GM18858 (cell line): Measurements from ENCODE around the gene ERC2.
A peak's percentile ranks its signal among the peaks of the same experiment; 100 is the strongest.

Source experiments
- ATAC-seq: cut with Tn5 transposase; IDR thresholded peaks from one replicate; pipeline ENCODE4 v1.9.1; 2021; ENCODE audit not compliant: unreplicated experiment

ERC2 gene

DNA sequence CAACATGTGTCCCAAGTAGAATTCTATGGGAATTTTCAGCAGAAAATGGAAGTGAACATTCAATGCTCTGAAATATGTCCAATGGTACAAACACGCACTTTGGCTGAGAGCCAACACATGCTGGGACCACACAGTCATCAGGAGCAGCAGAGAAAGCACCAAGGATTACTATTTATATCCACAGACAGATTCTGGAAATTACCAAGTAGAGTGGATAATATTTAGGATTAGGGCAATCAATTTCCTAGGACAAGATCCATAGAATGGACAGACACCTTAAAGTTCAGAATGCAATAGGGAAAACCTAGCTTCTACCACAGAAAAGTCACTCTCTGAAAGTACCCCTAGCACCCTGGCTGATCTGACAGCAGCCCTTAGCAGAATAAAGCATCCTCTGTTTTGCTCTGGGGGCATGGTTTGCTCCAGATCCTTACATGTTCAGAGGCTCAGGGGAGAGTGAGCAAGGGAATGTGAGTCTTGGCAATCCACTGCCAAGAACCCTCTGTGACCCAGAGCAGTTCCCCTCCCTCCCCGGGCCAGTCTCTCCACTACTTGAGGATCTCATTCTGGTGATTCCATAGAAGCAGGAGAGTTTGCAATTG, 775.2 kb downstream of the ERC2 start:
- ATAC-seq, result no peak

DNA sequence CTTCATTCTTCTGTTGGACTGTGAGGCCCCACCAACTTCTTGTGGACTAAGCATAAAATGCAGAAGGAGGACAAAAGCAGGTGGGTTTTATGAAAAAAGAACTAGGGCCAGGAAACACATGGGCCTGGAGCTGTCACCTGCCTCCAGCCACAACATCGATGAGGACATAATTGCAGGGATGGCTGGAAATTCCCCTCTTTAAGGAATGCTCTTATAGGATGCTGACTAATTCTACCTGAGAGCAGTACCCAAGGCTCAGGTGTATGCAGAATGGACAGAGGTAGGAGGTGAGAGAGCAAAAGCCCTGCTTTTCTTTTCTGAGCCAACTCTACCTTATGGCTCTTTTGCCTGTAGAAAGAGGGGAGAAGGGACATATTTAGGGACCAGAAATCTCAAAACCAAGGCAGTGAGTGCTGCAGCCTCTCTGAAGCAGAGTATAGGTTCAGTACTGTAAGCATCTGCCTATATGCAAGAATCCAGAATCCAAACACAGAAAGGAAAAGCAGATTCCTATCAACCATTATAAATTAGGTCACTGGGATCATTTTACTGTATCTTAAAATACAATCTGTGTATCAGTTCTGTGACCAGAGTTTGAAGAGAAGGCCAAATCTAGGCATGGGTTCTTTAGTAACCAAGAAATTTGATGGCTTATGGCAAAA, 775.8 kb downstream of the ERC2 start:
- no peak for ATAC-seq

GRCh38 chr3:55691141-55691540, 777.1 kb downstream of the ERC2 start:
- no peak for ATAC-seq

DNA sequence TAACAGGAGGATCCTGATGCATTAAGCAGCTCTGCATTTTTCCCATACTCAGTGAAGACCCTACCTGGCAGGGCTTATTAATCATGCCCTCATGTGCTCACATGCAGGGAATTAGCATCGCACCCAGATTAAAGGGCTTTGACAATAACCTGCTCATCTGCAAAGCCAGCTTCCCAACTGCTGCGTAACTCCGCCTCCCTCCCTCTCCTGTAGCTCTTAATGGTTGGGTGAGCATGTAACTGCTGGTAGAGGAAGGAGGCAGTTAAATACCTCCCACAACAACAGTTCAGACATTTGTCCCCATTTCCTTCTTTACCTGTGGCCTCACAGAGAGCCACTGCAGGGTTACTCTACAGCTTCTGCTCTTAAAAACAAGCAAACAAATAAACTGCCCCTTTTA, 777.5 kb downstream of the ERC2 start:
- ATAC-seq, result peak; percentile 40

DNA sequence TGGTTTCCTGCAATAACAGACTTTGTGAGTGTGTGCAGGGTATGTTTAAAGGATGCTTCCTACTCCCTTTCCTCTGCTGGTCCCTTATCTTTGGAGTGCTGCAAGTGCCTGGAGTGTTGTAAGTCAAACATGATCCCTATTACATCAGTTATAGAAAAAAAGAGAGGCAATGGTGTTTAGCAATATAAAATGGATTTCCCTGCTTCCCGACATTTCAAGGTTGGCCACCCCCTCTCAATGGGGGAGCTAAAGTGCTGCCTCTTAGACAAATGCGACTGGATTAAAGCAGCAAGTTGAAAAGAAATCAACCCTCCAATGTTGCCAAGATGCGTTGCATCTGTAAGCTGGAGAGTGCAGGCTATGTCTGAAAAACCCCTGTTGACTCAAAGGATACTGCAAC, 778.1 kb downstream of the ERC2 start:
- no peak for ATAC-seq

- ATAC-seq, result no peak
Measured at GRCh38 chr3:55688154-55688553, 780.1 kb downstream of the ERC2 start.

- no peak for ATAC-seq
Measured at GRCh38 chr3:55687526-55687925, 780.7 kb downstream of the ERC2 start.

- ATAC-seq, result no peak
Measured at GRCh38 chr3:55686426-55687254, 781.6 kb downstream of the ERC2 start.

GRCh38 chr3:55683666-55684270, 784.5 kb downstream of the ERC2 start:
- ATAC-seq, result no peak

DNA sequence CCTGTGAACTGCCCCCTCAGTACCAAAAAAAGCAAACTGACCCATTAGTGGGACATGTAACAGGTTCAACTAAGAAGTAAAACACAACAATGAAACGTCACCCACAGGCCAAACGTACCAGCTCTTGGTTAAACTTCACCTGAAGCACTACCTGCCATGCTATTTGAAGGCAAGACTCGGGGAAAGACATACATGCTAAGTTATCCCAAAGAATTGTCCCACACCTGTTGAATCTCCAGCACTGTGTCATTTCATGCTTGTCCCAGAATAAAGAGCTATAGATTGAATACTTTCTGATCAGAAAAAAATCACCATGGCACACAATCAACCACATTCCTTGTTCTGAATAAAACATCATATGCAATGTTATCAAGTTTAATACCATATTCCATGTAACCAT, 785.8 kb downstream of the ERC2 start:
- ATAC-seq, result no peak

DNA sequence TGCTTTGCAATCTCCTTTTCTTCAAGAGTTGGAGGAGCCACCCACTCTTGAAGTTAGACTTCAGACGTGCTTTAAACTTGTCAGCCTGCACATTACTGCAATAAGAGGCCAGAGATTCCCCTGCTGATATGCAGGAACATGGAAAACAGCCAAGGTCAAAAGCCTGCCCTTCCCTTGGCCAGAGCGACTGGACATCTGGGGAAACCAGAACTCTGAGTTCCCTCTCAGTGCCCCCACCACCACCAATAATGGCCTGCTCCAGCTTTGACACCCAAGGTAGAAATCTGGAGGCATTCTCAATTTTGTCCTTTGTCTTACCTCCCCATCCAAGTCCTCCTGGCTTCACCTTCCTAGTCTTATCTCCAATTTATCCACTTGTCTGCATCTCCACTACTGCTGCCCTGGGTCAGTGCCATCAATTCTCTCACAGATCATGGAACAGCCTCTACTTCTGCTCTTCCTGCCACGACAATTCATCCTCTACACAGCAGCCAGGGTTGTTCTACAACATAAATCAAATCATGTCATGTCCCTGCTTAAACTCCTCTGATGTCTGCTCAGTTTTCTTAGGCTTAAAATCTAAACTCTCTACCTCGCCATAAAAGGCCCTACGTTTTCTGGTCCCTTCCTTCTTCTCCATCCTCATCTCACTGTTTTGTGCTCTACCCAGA, 789.6 kb downstream of the ERC2 start:
- ATAC-seq, result no peak

DNA sequence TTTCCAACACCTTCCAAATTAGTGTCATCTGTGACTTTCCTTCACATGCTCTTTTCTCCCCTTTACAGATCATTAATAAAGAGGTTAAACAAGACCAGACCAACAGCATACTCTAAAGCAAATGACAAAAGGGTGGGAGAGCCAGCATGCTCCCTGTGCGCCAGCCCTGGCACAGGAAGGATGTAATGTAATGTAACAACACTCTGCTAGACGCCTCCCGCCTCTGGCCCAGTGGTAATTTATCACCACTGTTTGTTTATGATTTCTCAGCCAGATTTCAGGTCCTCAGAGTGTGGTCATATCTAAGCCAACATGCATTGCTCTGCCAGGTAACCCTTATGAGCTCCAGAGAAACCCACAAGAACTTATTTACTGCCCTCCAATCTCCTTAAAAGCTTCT, 791.6 kb downstream of the ERC2 start:
- ATAC-seq, result no peak

GRCh38 chr3:55675478-55675877, 792.8 kb downstream of the ERC2 start:
- peak; percentile 98 for ATAC-seq

DNA sequence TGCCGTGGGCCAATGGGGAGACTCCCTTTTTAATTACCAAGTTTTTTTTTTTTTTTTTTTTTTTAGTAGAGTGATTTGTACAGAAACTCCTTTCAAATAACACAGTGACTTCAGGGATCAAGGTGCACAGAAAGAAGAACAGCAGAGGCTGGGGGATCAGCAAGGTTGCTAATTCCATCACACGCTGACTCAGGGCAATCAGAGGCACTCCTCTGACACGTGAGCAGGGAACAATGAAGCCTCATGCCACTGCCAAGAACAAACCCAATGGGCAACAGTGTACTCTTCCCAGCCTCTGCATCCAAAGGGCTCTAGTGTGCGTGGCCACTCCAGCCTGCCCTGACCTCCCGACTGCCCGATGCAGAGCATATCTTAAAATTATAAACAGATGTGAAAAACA, 794.5 kb downstream of the ERC2 start:
- ATAC-seq, result no peak

GRCh38 chr3:55669133-55669532, 799.1 kb downstream of the ERC2 start:
- ATAC-seq, result no peak

DNA sequence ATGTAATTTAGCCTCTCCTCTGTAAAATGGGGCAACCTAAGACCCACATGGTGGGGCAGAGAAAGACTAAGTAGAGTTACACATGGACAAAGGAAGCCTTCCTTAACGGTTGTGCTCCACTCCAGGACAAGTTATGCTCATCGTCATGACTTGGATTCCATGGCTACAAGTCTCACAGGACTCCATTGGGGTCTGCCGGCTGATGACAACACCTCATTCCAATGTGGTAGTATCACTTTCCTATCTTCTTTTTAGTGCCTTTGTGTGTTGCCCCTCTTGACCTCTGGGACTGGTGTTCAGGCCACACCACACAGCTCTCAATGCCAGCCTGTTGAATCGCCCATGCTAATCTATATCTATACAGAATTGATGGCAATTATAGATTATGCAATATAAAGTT, 799.9 kb downstream of the ERC2 start:
- ATAC-seq, result no peak

DNA sequence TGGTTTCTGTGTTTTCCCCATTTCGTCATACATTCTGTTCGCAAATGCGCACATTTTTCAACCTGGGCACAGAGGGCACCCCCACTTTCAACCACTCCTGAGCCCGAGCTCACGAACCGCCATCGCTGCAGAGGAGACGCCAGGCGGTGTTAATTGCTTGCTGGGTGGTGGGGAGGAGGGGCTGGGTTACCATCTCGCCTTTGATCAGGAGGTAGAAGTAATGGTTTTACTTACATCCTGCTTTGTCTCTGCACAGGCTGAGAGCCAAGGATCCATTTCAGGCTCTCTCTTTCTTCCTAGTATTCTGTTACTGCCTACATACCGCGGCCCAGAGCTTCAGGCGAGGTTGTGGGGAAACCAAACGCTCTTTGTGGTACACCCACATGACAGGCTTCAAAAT, 803.9 kb downstream of the ERC2 start:
- ATAC-seq, result no peak

- ATAC-seq, result no peak
Measured at GRCh38 chr3:55662683-55663082, 805.6 kb downstream of the ERC2 start.

DNA sequence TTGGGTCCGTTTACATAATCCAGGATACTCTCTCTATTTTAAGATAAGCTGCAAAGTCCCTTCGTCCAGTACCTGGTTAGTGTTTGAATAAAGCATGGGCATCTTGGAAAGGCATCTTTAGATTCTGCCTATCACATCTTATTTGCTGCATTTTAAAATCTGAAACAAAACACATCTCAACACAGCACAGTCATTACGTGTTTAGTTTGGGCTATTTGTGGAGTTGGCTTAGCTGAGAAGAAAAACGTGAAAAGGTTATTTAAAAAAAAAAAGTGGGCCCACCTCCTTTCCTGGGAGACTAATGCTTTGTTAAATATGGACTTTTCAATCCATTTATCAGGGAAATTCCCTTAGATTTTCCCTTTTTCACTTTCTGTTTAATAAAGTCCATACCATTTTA, 806.7 kb downstream of the ERC2 start:
- no peak for ATAC-seq

GRCh38 chr3:55661141-55661540, 807.1 kb downstream of the ERC2 start:
- ATAC-seq, result no peak

- no peak for ATAC-seq
Measured at GRCh38 chr3:55660642-55661041, 807.6 kb downstream of the ERC2 start.
